NCI-H128 (cell line): ENCODE measurements around the gene POLR2C.
"Not testable (repeated sequence)": the region's sequence is repeated elsewhere in the genome, so short reads cannot be mapped to it uniquely, and the experiment has no call there.

ENCODE experiments used
- DNase-seq: peaks from one replicate; lab custom pipeline; 2025; ENCODE audit not compliant: unreplicated experiment; lab: John Stamatoyannopoulos, UW

Gene POLR2C

GRCh38 chr16:57462209-57462977 lies at the start of gene POLR2C:
TSS of gene POLR2C (plus strand) at chr16:57462679. CDS start at chr16:57462725, 46 bp downstream.
- peak; percentile 60 for DNase-seq

DNA sequence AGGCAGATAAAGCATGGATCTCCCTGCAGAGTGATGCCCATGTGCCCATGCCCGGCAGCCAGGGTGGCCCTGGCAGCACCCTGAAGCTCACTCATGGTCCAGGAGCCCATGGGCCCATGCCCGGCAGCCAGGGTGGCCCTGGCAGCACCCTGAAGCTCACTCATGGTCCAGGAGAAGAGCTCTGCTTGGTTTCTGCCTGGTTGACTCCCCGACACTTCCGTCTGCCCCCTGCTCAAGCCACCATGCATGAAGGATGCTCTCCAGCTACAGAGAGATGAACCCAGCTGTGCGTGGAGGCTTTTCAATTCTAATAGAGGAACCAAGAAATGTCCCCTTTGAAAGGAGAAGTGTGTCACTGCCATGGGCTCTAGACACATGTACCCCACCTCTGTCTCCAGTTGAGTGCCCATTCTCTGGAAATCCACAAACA lies 49.2 kb upstream of the POLR2C start:
- DNase-seq, result no peak

DNA sequence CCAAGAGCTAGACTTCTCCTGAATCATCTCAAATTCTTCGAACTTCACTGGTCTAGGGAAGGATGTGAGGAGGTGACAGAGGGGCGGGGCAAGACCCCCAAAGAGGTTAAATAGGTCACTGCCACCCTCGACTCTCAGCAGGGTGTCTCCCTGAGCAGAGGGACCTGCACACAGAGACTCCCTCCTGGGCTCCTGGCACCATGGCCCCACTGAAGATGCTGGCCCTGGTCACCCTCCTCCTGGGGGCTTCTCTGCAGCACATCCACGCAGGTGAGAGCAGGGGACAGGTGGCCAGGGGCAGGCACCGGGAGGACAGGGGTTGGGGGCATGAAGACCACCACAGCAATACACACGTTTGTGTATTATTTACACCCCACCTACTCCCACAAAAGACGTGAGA lies 48.7 kb upstream of the POLR2C start:
- no peak for DNase-seq

DNA sequence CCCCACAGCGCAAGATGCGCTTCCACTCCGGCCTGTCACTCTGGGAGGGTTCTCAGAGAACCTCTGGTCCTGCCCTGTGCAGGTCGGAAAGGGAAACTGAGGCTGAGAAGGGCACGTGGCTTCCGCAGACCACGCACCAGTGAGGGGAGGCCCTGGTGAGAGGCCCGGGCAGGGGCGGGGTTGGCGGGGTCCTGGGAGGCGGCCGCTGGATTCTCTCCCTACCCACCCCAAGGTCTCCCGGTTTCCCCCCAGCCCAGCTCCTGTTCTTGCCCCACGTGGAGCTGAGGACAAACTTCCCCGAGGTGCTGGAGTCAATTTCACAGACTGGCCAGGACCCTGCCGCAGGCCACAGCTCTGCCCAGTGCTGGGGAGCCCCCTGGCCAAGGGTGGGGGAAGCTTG lies 46.4 kb upstream of the POLR2C start:
- DNase-seq, result no peak

DNA sequence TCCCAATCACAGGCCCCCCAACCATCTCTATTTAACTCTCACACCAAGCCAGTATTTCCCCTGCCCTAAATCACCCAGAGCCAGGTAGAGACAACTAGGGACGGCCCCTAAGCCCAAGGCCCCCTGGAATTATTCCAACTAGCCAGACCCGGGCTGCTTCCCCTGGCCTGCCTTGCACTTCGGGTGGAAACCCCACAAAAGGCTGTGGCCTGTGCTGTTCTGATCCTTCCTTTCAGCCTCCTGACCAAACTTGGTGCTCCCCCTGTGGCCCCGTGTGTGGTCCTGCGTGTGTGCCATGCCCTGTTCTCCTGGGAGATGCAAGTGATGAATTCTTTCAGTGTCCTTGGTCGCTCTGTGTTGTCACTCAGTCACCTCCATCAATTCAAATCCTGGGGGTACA lies 43.0 kb upstream of the POLR2C start:
- no peak for DNase-seq

- peak; percentile 17 for DNase-seq
Measured at GRCh38 chr16:57422026-57422944, 40.2 kb upstream of the POLR2C start.

DNA sequence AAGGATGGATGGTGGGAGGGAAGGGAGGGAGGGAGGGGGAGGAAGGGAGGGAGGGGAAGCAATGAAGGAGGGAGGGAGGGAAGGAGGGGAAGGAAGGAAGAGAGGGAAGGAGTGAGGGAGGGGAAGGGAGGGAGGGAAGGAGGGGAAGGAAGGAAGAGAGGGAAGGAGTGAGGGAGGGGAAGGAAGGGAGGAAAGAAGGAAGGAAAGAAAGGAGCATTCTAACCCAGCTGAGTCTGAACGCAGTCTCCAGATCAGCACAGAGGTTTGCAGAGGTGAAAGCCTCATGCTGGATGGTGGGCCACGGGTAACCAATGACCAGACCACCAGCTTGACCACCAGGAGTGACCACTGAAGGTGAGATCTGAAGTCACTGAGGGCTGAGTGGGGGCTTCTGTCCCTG lies 39.3 kb upstream of the POLR2C start:
- no peak for DNase-seq

DNA sequence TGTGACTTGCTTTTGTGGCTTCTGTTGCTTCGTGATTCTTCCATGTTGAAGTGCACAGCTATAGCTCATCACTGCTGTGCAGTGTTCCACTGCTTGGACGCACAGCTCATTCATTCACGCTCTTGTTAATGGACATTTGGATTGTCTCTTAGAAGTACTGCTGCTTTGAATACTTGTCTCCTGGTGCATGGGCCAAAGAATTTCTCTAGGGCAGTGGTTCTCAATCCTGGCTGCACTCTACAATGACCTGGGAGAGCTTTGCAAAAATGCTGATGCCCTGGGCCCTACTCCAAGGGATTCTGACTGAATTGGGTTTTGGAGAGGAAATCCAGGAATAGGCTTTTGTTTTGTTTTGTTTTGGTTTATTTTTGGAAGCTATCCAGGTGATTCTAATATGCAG lies 37.9 kb upstream of the POLR2C start:
- no peak for DNase-seq

DNA sequence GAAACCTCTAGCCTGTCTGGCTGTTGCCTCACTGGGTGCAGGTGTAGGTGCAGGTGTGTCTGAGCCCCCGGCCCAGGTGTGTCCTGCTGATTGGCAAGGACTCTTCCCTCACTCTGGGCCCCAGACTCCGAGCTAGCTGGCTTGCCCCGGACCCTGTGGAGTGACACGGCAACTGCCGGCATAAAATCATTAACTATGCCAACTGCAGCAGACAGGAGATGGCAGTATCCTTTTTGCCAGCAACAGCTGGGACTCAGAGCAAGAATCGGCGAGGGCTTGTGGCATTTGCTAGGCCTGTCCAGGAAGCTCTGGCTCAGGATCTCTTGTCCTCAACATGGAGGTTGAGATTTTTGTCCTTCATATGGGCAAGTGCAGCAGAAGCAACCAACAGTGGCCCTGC lies 36.1 kb upstream of the POLR2C start:
- DNase-seq, result no peak

DNA sequence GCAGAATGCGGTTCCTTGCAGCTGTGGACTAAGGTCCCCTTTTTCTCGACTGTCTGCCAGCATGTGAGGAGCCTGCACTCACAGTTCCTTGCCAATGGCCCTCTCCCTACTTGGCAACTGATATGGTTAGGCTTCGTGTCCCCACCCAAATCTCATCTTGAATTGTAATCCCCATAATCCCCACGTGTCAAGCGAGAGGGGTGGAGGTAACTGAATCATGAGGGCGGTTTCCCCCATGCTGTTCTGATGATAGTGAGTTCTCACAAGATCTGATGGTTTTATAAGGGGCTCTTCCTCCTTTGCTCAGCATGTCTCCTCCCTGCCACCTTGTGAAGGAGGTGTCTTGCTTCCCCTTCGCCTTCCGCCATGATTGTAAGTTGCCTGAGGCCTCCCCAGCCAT lies 35.2 kb upstream of the POLR2C start:
- no peak for DNase-seq

- DNase-seq, result no peak
Measured at GRCh38 chr16:57427824-57428223, 34.7 kb upstream of the POLR2C start.

DNA sequence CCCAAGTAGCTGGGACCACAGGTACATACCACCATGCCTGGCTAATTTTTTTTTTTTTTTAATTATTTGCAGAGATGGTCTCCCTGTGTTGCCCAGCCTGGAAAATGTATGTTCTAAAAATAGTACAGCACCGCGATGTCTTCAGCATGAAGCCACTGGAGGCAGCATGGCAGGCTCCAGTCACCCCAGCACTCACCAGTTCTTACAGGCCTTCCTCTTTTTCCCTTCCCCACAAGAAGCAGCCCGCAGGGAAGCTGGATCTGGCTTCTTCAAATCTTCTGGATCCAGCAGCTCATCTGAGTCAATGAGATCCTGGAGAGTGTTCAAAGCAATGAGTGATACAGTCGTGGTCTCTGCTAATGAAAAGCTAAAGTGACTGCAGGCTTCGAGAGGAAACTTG lies 31.5 kb upstream of the POLR2C start:
- DNase-seq, result no peak

GRCh38 chr16:57432505-57432904 lies 30.0 kb upstream of the POLR2C start:
- DNase-seq, result no peak

DNA sequence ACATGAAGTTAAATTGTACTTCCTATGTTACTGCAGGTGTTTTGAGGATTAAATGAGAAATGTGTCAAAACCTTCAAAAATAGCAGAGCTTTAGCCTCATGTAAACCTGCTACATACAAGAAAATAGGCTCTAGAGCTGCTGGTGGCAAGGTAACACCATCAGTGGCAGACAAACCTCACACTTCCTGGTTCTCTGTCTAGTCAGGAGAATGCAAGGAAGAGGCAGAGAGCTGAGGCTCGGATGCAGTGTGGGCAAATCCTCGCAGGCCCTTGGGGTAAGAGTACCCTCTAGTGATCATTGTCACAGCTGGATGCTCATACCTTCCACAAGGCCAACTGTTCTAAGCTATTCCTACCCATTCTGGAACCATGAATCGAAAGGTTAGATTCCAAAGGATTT lies 29.5 kb upstream of the POLR2C start:
- DNase-seq, result no peak

DNA sequence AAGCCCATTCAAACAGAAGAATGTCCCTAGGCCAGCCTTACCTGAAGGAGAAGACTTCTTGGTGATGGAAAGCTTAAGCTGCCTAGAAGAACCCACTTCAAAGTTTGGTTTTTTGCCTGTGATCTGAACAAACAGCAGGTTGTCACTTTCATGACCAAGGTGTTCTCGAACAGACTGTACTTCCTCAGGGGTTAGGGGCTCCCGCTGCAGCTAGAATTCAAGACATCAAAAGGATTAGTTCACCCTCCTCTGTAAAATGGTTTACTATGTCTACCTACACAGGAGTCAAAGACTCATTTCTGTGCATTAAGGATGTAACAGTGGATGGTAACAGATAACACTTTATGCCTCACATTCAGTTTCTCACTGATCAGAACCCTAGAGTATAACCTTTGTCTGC lies 28.5 kb upstream of the POLR2C start:
- DNase-seq, result no peak

DNA sequence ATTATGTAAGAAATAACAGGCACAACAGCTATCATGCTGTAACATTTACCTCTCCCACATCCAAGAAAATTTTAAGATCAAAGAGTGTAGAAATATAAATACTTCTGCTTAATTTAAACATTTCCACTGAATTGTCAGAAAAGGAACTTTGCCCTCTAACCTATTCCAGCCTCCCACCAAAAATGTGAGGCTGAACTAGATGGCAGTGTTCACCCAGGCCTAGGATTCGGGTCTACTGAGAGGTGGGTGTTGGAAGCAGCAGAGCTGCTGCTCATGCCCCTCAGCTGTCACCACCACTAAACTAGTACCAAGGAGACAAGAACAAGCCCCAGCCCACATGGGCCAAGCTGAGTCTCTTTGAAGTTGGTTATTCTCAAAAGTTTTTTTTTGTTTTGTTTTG lies 26.6 kb upstream of the POLR2C start:
- DNase-seq, result no peak

DNA sequence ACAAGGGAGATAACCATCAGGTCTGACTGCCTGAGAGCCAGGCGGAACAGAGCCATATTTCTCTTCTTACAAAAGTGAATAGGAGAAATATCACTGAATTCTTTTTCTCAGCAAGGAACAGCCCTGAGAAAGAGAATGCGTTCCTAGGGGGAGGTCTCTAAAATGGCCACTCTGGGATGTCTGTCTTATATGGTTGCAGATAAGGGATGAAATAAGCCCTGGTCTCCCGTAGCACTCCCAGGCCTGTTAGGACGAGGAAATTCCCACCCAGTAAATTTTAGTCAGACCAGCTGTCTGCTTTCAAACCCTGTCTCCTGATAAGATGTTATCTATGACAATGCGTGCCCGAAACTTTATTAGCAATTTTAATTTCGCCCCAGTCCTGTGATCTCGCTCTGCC lies 22.5 kb upstream of the POLR2C start:
- not testable (repeated sequence) for DNase-seq

GRCh38 chr16:57440551-57440950 lies 21.9 kb upstream of the POLR2C start:
- DNase-seq, result not testable (repeated sequence)

- no peak for DNase-seq
Measured at GRCh38 chr16:57444711-57445110, 17.8 kb upstream of the POLR2C start.

- DNase-seq, result no peak
Measured at GRCh38 chr16:57445510-57445909, 17.0 kb upstream of the POLR2C start.

DNA sequence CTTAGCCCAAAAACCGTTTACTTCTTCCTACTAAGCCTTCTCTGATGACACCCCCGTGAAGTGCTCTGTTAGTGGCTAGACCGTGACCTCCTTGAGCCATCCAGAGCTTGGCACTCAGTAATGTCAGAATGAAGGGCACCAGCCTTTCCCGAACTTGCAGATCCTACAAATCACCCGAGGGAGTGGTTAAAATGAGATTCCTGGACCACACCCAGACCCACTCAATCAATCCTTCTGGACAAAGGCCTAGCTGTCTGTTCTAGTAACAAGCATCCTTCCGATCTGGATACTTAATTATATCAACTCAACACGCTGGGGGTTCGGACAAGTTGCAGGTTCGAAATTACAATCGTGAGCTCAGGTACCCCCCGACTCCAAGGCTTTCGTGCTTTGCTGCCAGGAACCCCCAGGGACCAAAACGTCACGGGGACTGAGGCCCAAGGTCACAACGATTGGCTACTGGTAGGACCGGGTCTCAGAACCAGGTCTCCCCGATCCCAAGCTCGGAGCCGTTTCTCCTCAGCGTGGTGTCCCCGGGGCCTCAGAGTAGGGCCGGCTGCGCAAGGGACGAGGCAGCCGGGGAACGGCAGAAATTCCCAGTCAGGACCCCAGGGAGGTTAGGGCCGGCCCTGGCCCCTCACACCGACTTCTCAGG lies 15.8 kb upstream of the POLR2C start:
- no peak for DNase-seq
